ENCODE measurements around the gene FBXL19. TPM values are rescaled to one million over a fixed set of nuclear protein-coding genes. Genes with fewer than 3 reads are reported as not detected.

FBXL19 gene
- total RNA-seq, 1 donor from 2014 or later: 14.3 TPM

- DNase-seq (ENCODE audit: low read depth in 2 of 2): no peak
These were observed 28.6 kb upstream of the FBXL19 start for GRCh38 chr16:30894540-30895368.

GRCh38 chr16:30895627-30896260 lies 27.6 kb upstream of the FBXL19 start:
- DNase-seq (ENCODE audit: low read depth in 2 of 2): no peak

GRCh38 chr16:30896261-30896888 lies 27.0 kb upstream of the FBXL19 start, which contains the start of gene CTF1:
CTF1 (plus strand) TSS chr16:30896614; CDS start chr16:30896644, 30 bp downstream.
- DNase-seq (ENCODE audit: low read depth in 2 of 2): peak; percentile 22 to 44

GRCh38 chr16:30896889-30897733 lies 26.3 kb upstream of the FBXL19 start:
- DNase-seq (ENCODE audit: low read depth in 2 of 2): peak; percentile 89

- DNase-seq (ENCODE audit: low read depth in 2 of 2): no peak
These were observed 23.6 kb upstream of the FBXL19 start for GRCh38 chr16:30899794-30900193.

GRCh38 chr16:30900588-30900987 lies 22.8 kb upstream of the FBXL19 start:
- DNase-seq (ENCODE audit: low read depth in 2 of 2): no peak

GRCh38 chr16:30901201-30902028 lies 22.0 kb upstream of the FBXL19 start:
- no peak for DNase-seq (ENCODE audit: low read depth in 2 of 2)

- DNase-seq (ENCODE audit: low read depth in 2 of 2): peak; percentile 76 to 86
These were observed 21.1 kb upstream of the FBXL19 start for GRCh38 chr16:30902029-30902972.

GRCh38 chr16:30903002-30903401 lies 20.4 kb upstream of the FBXL19 start:
- DNase-seq (ENCODE audit: low read depth in 2 of 2): no peak

- DNase-seq (ENCODE audit: low read depth in 2 of 2): peak; percentile 62 to 75
These were observed 19.8 kb upstream of the FBXL19 start for GRCh38 chr16:30903596-30903995.

- no peak for DNase-seq (ENCODE audit: low read depth in 2 of 2)
These were observed 19.1 kb upstream of the FBXL19 start for GRCh38 chr16:30904114-30904780.

- no peak for DNase-seq (ENCODE audit: low read depth in 2 of 2)
These were observed 16.3 kb upstream of the FBXL19 start for GRCh38 chr16:30907064-30907463.

GRCh38 chr16:30910427-30911029 lies 12.8 kb upstream of the FBXL19 start:
- no peak for DNase-seq (ENCODE audit: low read depth in 2 of 2)

GRCh38 chr16:30912794-30913412 lies 10.5 kb upstream of the FBXL19 start:
- DNase-seq (ENCODE audit: low read depth in 2 of 2): no peak

- DNase-seq (ENCODE audit: low read depth in 2 of 2): no peak
These were observed 8.5 kb upstream of the FBXL19 start for GRCh38 chr16:30914830-30915229.

- no peak for DNase-seq (ENCODE audit: low read depth in 2 of 2)
These were observed 4.8 kb upstream of the FBXL19 start for GRCh38 chr16:30918614-30919013.

- DNase-seq (ENCODE audit: low read depth in 2 of 2): no peak
These were observed 2.5 kb upstream of the FBXL19 start for GRCh38 chr16:30920891-30921290.

GRCh38 chr16:30921459-30921747 lies 2.0 kb upstream of the FBXL19 start:
- no peak for DNase-seq (ENCODE audit: low read depth in 2 of 2)

All from lung microvascular endothelial cell (primary cell).